Stimulated activated CD8-positive, alpha-beta memory T cell treated with anti-CD3 and anti-CD28 coated beads, Interleukin-4, amount 100 ng/mL, for 48 hours (primary cell): ENCODE data around the gene TMEM229B.

Experiments used
- DNase-seq: peaks from one replicate; pipeline ENCODE4 v3.0.0-alpha.2; 2020

Gene TMEM229B

GRCh38 chr14:67487937-67488893, at the start of gene TMEM229B:
TMEM229B (minus strand) TSS chr14:67488721; CDS start chr14:67473923, 14,798 bp downstream.
- DNase-seq, result peak; percentile 78

GRCh38 chr14:67537736-67538135, 49.2 kb upstream of the TMEM229B start:
- DNase-seq, result no peak

GRCh38 chr14:67536087-67536486, 47.6 kb upstream of the TMEM229B start:
- DNase-seq, result no peak

DNA sequence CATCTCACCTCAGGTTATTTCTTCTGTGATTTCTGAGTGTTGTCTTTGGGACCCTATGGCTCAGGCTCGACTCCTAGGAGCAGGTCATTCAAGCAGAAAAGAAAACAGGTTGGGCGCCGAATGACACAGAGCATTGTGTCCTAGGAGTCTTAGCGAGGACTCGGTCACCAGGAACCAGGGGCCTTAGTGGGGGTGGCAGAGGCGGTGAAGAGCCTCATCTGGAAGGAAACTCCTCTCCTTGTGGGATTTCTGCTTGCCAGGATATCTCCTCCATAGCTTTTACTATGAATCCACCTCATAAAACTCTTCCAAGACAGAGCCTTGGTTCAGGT, 45.2 kb upstream of the TMEM229B start:
- DNase-seq, result no peak

GRCh38 chr14:67532998-67533753, 44.7 kb upstream of the TMEM229B start, which contains the start of gene PLEKHH1:
PLEKHH1 (plus strand) TSS chr14:67533290; CDS start chr14:67541868, 8,578 bp downstream.
- DNase-seq, result peak; percentile 75

GRCh38 chr14:67532606-67532997, 44.1 kb upstream of the TMEM229B start:
- no peak for DNase-seq

DNA sequence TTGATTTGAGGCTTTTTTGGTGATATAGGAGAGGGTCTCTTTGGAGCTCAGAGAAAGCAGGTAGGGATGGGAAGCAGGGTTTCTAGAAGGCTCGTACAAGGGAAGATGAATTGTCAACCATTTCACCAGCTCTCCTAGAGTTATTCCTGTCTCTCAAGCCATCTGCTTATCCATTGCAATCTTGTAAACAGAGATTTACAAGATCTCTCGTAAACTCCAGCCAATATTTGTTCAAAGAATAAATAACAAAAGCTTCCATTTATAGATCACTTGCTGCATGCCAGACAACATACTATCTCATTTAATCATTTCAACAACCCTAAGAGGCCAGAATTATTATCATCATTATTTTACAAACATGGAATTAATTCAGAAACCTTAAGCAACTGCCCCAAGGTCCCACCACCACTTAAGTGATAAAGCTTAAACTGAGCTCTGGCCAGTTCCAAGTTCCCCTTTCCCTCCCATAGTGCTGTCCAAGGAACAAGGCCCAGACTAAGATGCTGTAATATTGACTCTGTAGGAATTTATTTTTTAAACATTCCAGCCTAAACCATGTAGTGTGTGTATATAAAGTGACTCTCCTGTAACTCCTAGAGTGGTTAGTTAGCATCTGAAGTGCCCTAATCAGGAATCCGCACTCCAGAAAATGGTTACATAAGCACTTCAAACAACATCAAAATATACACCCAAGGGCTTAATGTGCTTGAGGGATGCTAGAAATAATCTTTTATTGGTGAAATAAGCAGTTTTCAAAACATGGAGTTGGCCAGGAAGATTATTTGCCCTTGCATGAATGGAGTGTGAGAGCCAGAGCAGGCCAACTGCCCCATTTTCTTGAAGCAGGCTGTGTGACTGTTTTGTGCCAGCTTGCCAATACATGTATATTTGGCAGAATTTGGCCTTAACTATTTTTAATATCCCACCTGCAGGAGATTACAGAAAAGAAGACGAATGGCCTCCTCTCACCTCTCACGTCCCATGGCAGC, 41.7 kb upstream of the TMEM229B start:
- DNase-seq, result no peak

GRCh38 chr14:67528276-67528675, 39.8 kb upstream of the TMEM229B start:
- no peak for DNase-seq

GRCh38 chr14:67527756-67528155, 39.2 kb upstream of the TMEM229B start:
- DNase-seq, result no peak

DNA sequence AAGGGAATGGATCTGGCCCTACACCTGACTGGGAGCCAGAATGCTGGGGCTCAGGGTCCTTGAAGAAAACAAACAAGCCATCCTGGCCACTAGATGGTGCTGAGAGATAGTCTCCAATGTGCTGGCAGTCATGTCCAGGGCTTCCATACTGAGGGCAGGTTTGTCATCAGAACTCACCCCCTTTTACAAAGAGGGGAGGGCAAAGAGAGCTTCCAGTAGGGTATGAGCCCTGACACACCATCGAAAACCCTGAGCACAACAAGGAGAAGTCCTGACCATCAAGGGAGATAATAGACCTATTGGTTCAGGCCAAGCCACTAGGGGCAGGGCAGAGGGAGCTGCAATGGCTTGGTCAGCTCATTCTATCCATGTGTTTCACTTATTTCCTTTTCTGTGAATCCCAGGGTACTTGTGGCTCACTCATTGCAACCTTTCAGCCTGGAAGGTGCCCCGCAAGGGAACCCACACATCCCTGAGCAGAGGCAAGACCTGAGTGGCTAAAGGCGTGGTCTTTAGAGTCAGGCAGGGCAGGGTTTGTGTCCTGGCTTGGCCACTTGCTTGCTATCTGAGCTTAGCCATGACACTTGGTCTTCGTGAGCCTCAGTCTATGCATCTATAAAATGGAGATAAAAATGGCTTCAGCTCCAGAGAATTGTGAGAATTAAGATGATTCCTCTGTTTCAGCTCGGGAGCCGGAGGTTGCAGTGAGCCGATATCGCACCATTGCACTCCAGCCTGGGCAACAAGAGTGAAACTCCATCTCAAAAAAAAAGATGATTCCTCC, 38.3 kb upstream of the TMEM229B start:
- DNase-seq, result peak; percentile 49

DNA sequence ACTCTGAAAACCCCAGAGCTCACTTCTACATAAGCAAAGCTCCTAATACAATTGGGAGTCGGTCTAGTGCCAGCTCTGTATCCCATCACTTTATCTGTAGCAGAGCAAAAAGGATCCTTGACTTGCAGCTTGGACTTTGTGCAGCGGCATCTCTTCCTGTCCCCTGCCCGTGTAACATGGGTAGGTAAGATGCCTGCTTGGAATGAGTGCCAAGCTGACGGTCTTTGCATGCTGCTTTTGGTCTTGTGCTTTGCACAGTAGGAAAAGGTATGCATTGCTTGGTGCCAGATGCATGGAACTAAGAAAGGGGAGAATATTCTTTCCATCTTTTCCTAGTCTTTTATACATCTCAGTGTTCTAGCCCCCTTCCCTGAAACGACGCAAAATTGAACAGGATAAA, 37.7 kb upstream of the TMEM229B start:
- DNase-seq, result no peak

DNA sequence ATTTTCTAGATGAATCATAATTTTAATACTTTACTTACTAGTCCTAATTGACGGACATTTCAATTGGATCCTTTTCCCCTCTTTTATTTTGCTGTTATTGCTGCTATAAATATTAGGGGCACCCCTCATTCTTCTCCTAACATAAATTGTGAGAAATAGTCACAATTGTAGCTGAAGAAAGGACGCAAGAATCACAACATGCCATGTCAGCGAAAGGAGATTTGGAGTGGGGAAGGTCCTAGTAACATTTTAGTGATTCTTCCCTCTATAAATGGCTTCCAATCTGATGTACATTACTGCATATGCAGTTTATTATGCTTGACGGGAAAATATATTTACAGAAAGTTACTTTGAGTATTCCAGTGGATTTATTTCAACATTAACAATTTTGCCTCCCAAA, 36.9 kb upstream of the TMEM229B start:
- no peak for DNase-seq

DNA sequence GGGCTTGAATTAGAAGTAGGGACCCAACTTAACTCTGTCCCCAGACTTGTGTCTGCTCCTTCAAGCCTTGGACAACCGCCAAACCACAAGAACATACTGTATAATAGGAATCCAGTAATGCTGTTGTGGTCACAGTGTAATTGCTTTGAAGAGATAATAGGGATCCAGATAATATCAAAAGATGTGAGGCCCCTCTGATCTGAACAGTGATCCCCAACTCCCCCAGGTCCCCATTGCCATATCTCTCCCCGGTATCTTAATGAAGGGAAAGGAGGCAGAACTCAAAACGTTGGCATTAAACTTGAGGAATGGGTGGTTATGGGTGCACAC, 36.1 kb upstream of the TMEM229B start:
- DNase-seq, result no peak

DNA sequence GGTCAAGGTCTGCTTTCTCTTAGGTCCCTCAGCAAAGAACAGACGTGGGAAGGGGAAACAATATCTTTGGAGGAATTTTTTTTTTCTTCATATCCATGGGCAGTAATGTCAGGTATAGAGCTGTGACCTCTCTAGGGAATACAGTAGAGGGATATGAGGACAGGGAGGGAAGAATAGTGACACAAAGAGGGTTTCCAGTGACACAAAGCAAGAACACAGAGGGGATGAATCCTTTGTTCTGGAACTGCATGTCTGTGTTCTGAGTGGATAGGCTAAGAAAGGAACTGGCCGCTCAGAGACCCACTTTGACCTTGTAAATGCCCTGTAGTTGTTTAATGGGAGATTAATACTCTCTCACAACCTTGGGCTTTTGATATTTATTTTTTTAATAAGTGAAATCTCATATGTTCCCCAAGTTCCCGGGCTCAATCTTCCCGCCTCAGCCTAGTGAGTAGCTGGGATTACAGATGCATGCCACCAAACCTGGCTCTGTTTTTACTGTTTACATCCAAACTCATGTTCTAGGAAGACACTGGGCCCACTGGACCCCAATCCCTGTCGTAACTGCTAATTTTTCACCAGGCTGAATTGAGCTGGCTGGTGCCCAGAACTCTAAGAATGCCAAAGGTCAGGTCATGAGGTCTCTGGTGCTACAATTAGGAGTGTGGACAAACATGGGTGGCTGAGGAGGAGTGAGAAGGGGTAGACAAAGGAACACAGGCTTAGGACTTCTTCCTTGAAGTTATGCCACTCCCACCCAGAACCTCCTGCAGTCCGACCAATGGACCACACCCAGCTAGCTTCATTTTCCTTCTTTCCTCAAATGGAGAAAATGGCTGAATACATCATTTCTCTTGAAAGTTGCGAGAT, 35.5 kb upstream of the TMEM229B start:
- DNase-seq, result no peak

- no peak for DNase-seq
Observed at GRCh38 chr14:67522270-67522669, 33.7 kb upstream of the TMEM229B start.

DNA sequence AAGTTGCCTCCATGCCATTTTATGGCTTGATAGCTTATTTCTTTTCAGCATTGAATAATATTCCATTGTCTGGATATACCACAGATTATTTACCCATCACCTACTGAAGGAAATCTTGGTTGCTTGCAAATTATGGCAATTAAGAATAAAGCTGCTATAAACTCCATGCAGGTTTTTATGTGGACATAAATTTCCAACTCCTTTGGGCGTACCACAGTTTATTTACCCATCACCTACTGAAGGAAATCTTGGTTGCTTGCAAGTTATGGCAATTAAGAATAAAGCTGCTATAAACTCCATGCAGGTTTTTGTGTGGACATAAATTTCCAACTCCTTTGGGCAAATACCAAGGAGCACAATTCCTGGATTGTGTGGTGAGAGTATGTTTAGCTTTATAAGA, 32.0 kb upstream of the TMEM229B start:
- no peak for DNase-seq

GRCh38 chr14:67519406-67519805, 30.9 kb upstream of the TMEM229B start:
- DNase-seq, result no peak

DNA sequence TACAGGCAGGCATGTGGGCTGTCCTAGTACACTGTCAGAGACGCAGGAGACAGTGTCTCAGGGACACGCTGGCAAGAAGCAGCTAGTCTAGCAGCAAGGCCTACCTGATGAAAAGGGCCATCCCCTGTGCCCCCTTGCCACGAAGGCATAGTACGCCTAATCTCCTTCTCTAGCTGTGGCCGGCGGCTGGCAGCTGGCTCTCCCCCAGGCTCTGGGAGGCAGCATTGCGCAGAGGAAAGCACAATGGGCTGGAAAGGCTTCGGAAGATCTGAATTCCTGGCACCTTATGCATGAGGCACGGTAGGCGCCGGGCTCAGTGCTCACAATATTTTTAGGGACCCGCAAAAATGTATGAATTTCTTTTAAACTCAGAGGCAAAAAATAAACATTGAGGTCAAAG, 28.6 kb upstream of the TMEM229B start:
- DNase-seq, result no peak

DNA sequence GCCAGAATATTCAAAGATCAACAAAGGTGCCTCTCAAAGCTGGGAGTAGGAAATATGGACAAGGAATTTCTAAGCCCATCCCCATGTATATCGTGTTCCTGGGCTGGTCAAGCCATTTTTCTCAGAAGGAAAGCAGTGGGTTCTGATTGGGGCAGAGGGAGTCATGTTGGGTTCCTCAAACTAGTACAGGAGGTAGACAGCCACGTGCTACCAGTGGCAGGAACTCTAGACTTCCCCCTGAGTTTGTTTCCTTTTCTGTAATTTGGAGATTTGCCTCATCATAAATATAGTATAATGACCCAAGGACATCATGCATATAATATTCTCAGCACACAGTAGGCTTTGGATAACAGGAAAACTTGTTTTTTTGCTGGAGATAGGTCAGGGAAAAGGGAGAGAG, 28.2 kb upstream of the TMEM229B start:
- DNase-seq, result no peak

- DNase-seq, result peak; percentile 62
Observed at GRCh38 chr14:67515386-67516079, 27.0 kb upstream of the TMEM229B start.
